ENCODE measurements around the gene AARS2. TPM values are rescaled to one million over a fixed set of nuclear protein-coding genes. Genes with fewer than 3 reads are reported as not detected.

The AARS2 gene
- total RNA-seq, 1 experiment from 2014 or later, result 21.7 TPM

DNA sequence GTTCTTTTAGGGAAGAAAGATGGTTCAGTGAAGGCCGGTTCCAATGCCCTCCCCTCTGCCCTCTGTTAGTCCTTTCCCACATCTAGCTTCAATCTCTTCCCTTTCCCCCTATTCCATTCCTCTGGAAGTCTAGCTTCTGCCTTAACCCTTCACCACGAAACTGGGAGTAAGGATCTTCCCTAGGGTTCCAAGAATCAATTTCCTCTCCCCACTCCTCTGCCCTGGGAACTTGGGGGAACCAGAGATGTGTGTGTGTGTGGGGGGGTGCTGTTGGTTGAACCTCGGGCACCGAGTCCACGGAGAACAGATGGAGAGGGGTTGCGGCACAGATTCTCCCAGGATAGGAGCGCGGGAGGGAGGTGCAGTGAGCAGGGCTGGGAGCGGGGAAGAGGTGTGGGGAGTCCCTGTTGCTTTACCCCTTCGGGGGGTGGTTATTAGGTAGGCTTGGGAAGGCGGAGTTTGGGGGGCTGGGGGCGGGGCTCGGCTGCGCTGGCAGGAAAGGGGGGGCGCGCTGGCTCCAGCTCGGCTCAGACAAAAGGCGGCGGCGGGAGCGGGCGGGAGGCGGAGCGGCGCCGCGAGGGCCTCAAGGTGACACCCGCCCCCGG is 43.1 kb downstream of the AARS2 start, which contains the start of gene TMEM151B:
TSS of gene TMEM151B (plus strand) at position 530 of the 605 bp plus-strand sequence. CDS start 293 bp downstream, outside the sequence.
- H3K9ac ChIP-seq (ENCODE audit: extremely low read depth, insufficient read length, low read length), result no peak within 1 kb of the TSS
- H4K20me1 ChIP-seq (ENCODE audit: control insufficient read depth, insufficient read depth, insufficient read length), result no peaks in the 10 kb centered on the region
- Mint-ChIP-seq H3K27ac (no peak within 1 kb of the TSS), H3K4me3 (peak within 1 kb of the TSS; percentile 68 to 88), H3K36me3 (ENCODE audit: insufficient read depth in 1 of 3, low read depth in 3 of 3) (no peaks in the 10 kb centered on the region; a peak in 1 of 7 replicates), H3K4me1 (peaks cover 26 to 45% of the 10 kb centered on the region in 2 experiments), H3K9me3 (no peaks in the 10 kb centered on the region; a peak in 1 of 5 replicates), H3K27me3 (ENCODE audit: low read depth) (peaks cover 20% of the 10 kb centered on the region)
- no peak within 1 kb of the TSS for H4K5ac ChIP-seq (ENCODE audit: insufficient read length, low read depth, low read length)
- no peak within 1 kb of the TSS for H4K91ac ChIP-seq (ENCODE audit: insufficient read length, low read depth, low read length)
- no CpG with 5 or more reads among the region's 29 CpGs for WGBS (ENCODE audit: extremely low coverage, insufficient read length, low lambda C conversion rate)
- H3K23ac ChIP-seq (ENCODE audit: insufficient read length, low read depth, low read length), result no peak within 1 kb of the TSS
- no peaks in the 10 kb centered on the region for H3K79me2 ChIP-seq (ENCODE audit: insufficient read depth, low read length)
- peaks cover 12% of the 10 kb centered on the region; the same call in 1 of the 2 replicates for H3K4me1 ChIP-seq (ENCODE audit: insufficient read depth, low read length)
- no peaks in the 10 kb centered on the region for H3K9me3 ChIP-seq (ENCODE audit: control insufficient read depth, low read depth, low read length)
- H3K23me2 ChIP-seq (ENCODE audit: insufficient read length, low read depth, low read length, poor library complexity, severe bottlenecking), result peaks cover 8% of the 10 kb centered on the region
- H2BK15ac ChIP-seq (ENCODE audit: low read depth, low read length), result no peak within 1 kb of the TSS
- no peak within 1 kb of the TSS for H2BK20ac ChIP-seq (ENCODE audit: low read depth, low read length, poor library complexity, severe bottlenecking)
- no peak within 1 kb of the TSS for H2BK12ac ChIP-seq (ENCODE audit: insufficient read length, low read depth, low read length)
- H2BK120ac ChIP-seq (ENCODE audit: low read depth, low read length, poor library complexity, severe bottlenecking), result no peak within 1 kb of the TSS
- no peak for DNase-seq
- no peak within 1 kb of the TSS for H4K8ac ChIP-seq (replicated peaks; ENCODE audit: insufficient read length, low read depth, low read length)
- no peak within 1 kb of the TSS for H2BK5ac ChIP-seq (ENCODE audit: insufficient read length, low read length)
- no peak within 1 kb of the TSS for H3K14ac ChIP-seq (ENCODE audit: insufficient read depth, low read length)
- no peak within 1 kb of the TSS for H3K27ac ChIP-seq (ENCODE audit: insufficient read length, low read depth, low read length)
- H3K18ac ChIP-seq (ENCODE audit: insufficient read length, low read depth, low read length), result no peak within 1 kb of the TSS
- H3K79me1 ChIP-seq (ENCODE audit: insufficient read depth, low read depth, low read length, poor library complexity, severe bottlenecking), result no peaks in the 10 kb centered on the region
- no peak within 1 kb of the TSS for H2AFZ ChIP-seq (ENCODE audit: low read length)
- peaks cover 7% of the 10 kb centered on the region; the same call in 1 of the 2 replicates for H3K27me3 ChIP-seq (ENCODE audit: insufficient read depth, low read length)
- H3K56ac ChIP-seq (ENCODE audit: insufficient read length, low read depth, low read length), result no peak within 1 kb of the TSS
- no peak within 1 kb of the TSS for H3T11ph ChIP-seq (ENCODE audit: low read length)
- H3K4ac ChIP-seq (ENCODE audit: low read depth, low read length), result no peak within 1 kb of the TSS
- TF ChIP-seq, protein P1, sequence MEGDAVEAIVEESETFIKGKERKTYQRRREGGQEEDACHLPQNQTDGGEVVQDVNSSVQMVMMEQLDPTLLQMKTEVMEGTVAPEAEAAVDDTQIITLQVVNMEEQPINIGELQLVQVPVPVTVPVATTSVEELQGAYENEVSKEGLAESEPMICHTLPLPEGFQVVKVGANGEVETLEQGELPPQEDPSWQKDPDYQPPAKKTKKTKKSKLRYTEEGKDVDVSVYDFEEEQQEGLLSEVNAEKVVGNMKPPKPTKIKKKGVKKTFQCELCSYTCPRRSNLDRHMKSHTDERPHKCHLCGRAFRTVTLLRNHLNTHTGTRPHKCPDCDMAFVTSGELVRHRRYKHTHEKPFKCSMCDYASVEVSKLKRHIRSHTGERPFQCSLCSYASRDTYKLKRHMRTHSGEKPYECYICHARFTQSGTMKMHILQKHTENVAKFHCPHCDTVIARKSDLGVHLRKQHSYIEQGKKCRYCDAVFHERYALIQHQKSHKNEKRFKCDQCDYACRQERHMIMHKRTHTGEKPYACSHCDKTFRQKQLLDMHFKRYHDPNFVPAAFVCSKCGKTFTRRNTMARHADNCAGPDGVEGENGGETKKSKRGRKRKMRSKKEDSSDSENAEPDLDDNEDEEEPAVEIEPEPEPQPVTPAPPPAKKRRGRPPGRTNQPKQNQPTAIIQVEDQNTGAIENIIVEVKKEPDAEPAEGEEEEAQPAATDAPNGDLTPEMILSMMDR (conservative IDR thresholded peaks at IDR 0.05), result no peak
- peak within 1 kb of the TSS; percentile 55 for H3K4me2 ChIP-seq (ENCODE audit: insufficient read depth, insufficient read length, low read length)
- no peak within 1 kb of the TSS for H2AK5ac ChIP-seq (ENCODE audit: insufficient read length, low read length)

Data from H9 (cell line).